HepG2 (cell line): ENCODE results near the gene THOC6. TPM values are rescaled to one million over a fixed set of nuclear protein-coding genes. Genes with fewer than 3 reads are reported as not detected.

Experiments
- FOXO1 ChIP-seq: sonication (generic); formaldehyde crosslinking; IDR thresholded peaks from 2 replicates; pipeline ENCODE4 v1.4.0; 2020; ENCODE audit warnings: missing genetic modification reagents
- HNF4A ChIP-seq: sonication (generic); formaldehyde crosslinking; IDR thresholded peaks from 2 replicates; pipeline ENCODE4 v1.4.0; 2020; ENCODE audit warnings: missing genetic modification reagents
- KLF12 ChIP-seq: sonication (generic); formaldehyde crosslinking; IDR thresholded peaks from 2 replicates; pipeline ENCODE4 v1.4.0; 2020; ENCODE audit warnings: missing genetic modification reagents, borderline replicate concordance
- MXI1 ChIP-seq: IDR thresholded peaks from 3 replicates; pipeline ENCODE4 v1.6.1; 2012; ENCODE audit warnings: low read depth, low read length, inconsistent platforms, borderline replicate concordance
- ONECUT2 ChIP-seq: sonication (generic); formaldehyde crosslinking; IDR thresholded peaks from 2 replicates; pipeline ENCODE4 v1.4.0; 2020; ENCODE audit warnings: missing genetic modification reagents
- SNAPC2 ChIP-seq: sonication (generic); formaldehyde crosslinking; IDR thresholded peaks from 2 replicates; pipeline ENCODE4 v1.8.1; 2022; ENCODE audit warnings: mild to moderate bottlenecking, missing genetic modification reagents
- SP4 ChIP-seq: sonication (generic); formaldehyde crosslinking; IDR thresholded peaks from 2 replicates; pipeline ENCODE4 v1.8.1; 2023; ENCODE audit warnings: mild to moderate bottlenecking, missing genetic modification reagents
- YEATS2 ChIP-seq: sonication (generic); formaldehyde crosslinking; IDR thresholded peaks from 2 replicates; pipeline ENCODE4 v1.4.0; 2020; ENCODE audit warnings: missing genetic modification reagents, borderline replicate concordance
- ZNF558 ChIP-seq: sonication (generic); formaldehyde crosslinking; IDR thresholded peaks from 2 replicates; pipeline ENCODE4 v1.9.0; 2022; ENCODE audit warnings: mild to moderate bottlenecking, missing genetic modification reagents, borderline replicate concordance
- ZNF629 ChIP-seq: sonication (generic); formaldehyde crosslinking; conservative IDR thresholded peaks from 2 replicates; pipeline ENCODE4 v1.5.0; 2020; ENCODE audit warnings: missing genetic modification reagents
- polyA plus RNA-seq, 8 experiments: library from polyadenylated mRNA; depleted of rRNA in 3 of 8; stranded (reverse) in 7 of 8; unstranded in 1 of 8; fragments of >200 nt; fragmentation: Illumina TruSeq in 4 of 8; extraction: Trizol in 4 of 8; gene quantifications; 2 replicates each; pipeline versions ENCODE4 v1.2.1 to v1.2.3, GENCODE V29; 2011 to 2016; ENCODE audit warnings: low read depth in 4 of 8, missing spikeins in 1 of 8, mixed read lengths in 1 of 8; ENCODE audit not compliant: insufficient read depth in 1 of 8
- total RNA-seq, 5 experiments: library from RNA; depleted of rRNA; stranded (reverse); fragments of >200 nt; fragmentation: Illumina TruSeq; extraction: Trizol; gene quantifications; 2 replicates each; pipeline ENCODE4 v1.2.3, GENCODE V29; 2016; ENCODE audit warnings: low read depth in 1 of 5
- TF ChIP-seq, protein P1 (sequence below): sonication (generic); formaldehyde crosslinking; IDR thresholded peaks from 2 replicates; pipeline ENCODE4 v1.5.0; 2020; ENCODE audit warnings: mild to moderate bottlenecking, missing genetic modification reagents, borderline replicate concordance
- TF ChIP-seq, protein P2 (sequence below): IDR thresholded peaks from 2 replicates; pipeline ENCODE4 v1.6.1; 2016; ENCODE audit warnings: missing compliant biosample characterization, missing genetic modification reagents, borderline replicate concordance
- TF ChIP-seq, protein P3 (sequence below): IDR thresholded peaks from 2 replicates; pipeline ENCODE4 v1.6.1; 2016; ENCODE audit warnings: missing compliant biosample characterization, missing genetic modification reagents, borderline replicate concordance
- TF ChIP-seq, protein P4 (sequence below): sonication (generic); formaldehyde crosslinking; IDR thresholded peaks from 2 replicates; pipeline ENCODE4 v1.5.1; 2020; ENCODE audit warnings: missing genetic modification reagents, mild to moderate bottlenecking, borderline replicate concordance
- TF ChIP-seq, protein P5 (sequence below): sonication (generic); formaldehyde crosslinking; IDR thresholded peaks from 2 replicates; pipeline ENCODE4 v1.4.0; 2020; ENCODE audit warnings: mild to moderate bottlenecking, missing genetic modification reagents, borderline replicate concordance

Gene THOC6
- total and polyA plus RNA-seq, 2 of the 13 experiments (the other 11 are each of a cell fraction or from before 2014, with no cell fraction given): 32.1 to 37.0 TPM

DNA sequence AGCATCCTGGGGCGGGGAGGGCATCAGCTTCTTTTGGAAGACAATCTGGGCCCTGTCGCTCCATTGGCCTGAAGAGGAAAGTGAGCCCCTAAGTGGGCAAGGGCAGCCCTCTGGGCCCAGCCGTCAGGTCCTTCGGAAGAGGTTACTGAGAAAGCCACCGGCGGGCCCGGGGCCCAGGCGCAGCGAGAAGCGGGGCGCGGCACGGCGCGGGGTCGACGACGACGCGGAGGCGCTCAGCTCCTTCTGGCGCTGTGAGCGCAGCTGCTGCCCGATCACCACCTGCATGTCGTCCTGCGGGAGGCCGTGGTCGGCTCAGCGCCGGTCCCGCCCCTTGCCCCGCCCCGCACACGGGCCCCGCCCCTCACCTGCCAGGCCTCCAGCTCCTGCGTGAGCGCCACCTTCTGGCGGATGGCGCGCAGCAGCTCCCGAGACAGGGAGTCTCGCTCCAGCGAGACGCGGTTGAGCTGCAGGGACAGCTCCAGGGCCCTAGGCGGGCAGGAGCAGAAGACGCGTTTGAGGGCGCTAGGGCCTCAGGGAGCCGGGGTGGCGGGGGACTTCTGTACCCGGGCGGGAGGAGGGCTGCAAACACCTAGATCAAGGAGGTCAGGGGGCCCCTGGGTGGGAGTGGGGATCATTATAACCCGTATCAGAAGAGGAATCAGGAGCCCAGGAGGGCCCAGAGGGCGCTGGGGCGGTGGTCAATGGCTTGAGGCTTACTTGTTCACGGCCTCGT, 4.3 kb downstream of the THOC6 start (continued):
- TF ChIP-seq, protein P1, sequence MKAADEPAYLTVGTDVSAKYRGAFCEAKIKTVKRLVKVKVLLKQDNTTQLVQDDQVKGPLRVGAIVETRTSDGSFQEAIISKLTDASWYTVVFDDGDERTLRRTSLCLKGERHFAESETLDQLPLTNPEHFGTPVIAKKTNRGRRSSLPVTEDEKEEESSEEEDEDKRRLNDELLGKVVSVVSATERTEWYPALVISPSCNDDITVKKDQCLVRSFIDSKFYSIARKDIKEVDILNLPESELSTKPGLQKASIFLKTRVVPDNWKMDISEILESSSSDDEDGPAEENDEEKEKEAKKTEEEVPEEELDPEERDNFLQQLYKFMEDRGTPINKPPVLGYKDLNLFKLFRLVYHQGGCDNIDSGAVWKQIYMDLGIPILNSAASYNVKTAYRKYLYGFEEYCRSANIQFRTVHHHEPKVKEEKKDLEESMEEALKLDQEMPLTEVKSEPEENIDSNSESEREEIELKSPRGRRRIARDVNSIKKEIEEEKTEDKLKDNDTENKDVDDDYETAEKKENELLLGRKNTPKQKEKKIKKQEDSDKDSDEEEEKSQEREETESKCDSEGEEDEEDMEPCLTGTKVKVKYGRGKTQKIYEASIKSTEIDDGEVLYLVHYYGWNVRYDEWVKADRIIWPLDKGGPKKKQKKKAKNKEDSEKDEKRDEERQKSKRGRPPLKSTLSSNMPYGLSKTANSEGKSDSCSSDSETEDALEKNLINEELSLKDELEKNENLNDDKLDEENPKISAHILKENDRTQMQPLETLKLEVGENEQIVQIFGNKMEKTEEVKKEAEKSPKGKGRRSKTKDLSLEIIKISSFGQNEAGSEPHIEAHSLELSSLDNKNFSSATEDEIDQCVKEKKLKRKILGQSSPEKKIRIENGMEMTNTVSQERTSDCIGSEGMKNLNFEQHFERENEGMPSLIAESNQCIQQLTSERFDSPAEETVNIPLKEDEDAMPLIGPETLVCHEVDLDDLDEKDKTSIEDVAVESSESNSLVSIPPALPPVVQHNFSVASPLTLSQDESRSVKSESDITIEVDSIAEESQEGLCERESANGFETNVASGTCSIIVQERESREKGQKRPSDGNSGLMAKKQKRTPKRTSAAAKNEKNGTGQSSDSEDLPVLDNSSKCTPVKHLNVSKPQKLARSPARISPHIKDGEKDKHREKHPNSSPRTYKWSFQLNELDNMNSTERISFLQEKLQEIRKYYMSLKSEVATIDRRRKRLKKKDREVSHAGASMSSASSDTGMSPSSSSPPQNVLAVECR: peak; percentile 63; the same call in 1 of the 2 replicates
- TF ChIP-seq SP4 (CRISPR knock-in tag) (peak; percentile 78; the same call in 1 of the 2 replicates), ZNF558 (CRISPR knock-in tag) (no peak), ZNF629 (CRISPR knock-in tag) (0 out of 2 replicates have a peak, but pooled peaks have one; percentile 31), HNF4A (CRISPR knock-in tag) (0 out of 2 replicates have a peak, but pooled peaks have one; percentile 13), MXI1 (peak; percentile 54; the same call in 1 of the 3 replicates), FOXO1 (peak; percentile 37; the same call in 1 of the 2 replicates), YEATS2 (0 out of 2 replicates have a peak, but pooled peaks have one; percentile 24), ONECUT2 (no peak), KLF12 (CRISPR knock-in tag) (0 out of 2 replicates have a peak, but pooled peaks have one; percentile 38), SNAPC2 (CRISPR knock-in tag) (no peak)
- TF ChIP-seq, protein P2, sequence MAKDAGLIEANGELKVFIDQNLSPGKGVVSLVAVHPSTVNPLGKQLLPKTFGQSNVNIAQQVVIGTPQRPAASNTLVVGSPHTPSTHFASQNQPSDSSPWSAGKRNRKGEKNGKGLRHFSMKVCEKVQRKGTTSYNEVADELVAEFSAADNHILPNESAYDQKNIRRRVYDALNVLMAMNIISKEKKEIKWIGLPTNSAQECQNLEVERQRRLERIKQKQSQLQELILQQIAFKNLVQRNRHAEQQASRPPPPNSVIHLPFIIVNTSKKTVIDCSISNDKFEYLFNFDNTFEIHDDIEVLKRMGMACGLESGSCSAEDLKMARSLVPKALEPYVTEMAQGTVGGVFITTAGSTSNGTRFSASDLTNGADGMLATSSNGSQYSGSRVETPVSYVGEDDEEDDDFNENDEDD (CRISPR knock-in tag): peak; percentile 65; the same call in 1 of the 2 replicates
- TF ChIP-seq, protein P3, sequence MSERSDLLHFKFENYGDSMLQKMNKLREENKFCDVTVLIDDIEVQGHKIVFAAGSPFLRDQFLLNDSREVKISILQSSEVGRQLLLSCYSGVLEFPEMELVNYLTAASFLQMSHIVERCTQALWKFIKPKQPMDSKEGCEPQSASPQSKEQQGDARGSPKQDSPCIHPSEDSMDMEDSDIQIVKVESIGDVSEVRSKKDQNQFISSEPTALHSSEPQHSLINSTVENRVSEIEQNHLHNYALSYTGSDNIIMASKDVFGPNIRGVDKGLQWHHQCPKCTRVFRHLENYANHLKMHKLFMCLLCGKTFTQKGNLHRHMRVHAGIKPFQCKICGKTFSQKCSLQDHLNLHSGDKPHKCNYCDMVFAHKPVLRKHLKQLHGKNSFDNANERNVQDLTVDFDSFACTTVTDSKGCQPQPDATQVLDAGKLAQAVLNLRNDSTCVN: 0 out of 2 replicates have a peak, but pooled peaks have one; percentile 23
- TF ChIP-seq, protein P4, sequence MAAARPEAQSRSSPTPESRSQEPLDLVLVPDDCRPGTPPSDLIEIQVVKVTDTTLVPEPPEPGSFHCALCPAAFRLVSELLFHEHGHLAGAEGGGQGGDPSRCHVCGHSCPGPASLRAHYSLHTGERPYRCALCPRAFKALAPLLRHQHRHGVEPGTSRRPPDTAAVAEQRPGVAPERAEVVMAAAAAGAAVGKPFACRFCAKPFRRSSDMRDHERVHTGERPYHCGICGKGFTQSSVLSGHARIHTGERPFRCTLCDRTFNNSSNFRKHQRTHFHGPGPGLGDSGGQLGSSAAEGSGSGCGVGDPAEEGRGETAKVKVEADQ (CRISPR knock-in tag): peak; percentile 61; the same call in 1 of the 2 replicates
- TF ChIP-seq, protein P5, sequence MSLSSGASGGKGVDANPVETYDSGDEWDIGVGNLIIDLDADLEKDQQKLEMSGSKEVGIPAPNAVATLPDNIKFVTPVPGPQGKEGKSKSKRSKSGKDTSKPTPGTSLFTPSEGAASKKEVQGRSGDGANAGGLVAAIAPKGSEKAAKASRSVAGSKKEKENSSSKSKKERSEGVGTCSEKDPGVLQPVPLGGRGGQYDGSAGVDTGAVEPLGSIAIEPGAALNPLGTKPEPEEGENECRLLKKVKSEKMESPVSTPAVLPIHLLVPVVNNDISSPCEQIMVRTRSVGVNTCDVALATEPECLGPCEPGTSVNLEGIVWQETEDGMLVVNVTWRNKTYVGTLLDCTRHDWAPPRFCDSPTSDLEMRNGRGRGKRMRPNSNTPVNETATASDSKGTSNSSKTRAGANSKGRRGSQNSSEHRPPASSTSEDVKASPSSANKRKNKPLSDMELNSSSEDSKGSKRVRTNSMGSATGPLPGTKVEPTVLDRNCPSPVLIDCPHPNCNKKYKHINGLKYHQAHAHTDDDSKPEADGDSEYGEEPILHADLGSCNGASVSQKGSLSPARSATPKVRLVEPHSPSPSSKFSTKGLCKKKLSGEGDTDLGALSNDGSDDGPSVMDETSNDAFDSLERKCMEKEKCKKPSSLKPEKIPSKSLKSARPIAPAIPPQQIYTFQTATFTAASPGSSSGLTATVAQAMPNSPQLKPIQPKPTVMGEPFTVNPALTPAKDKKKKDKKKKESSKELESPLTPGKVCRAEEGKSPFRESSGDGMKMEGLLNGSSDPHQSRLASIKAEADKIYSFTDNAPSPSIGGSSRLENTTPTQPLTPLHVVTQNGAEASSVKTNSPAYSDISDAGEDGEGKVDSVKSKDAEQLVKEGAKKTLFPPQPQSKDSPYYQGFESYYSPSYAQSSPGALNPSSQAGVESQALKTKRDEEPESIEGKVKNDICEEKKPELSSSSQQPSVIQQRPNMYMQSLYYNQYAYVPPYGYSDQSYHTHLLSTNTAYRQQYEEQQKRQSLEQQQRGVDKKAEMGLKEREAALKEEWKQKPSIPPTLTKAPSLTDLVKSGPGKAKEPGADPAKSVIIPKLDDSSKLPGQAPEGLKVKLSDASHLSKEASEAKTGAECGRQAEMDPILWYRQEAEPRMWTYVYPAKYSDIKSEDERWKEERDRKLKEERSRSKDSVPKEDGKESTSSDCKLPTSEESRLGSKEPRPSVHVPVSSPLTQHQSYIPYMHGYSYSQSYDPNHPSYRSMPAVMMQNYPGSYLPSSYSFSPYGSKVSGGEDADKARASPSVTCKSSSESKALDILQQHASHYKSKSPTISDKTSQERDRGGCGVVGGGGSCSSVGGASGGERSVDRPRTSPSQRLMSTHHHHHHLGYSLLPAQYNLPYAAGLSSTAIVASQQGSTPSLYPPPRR (CRISPR knock-in tag): peak; percentile 38; the same call in 1 of the 2 replicates
